Left hindlimb (tissue), 1 donor: Measurements from ENCODE around the gene MBD3.
"Not testable (repeated sequence)": the region's sequence is repeated elsewhere in the genome, so short reads cannot be mapped to it uniquely, and the experiment has no call there.

Source experiments
- DNase-seq: peaks from one replicate; pipeline ENCODE4 v3.0.0-alpha.2; 2018

MBD3 gene

GRCh38 chr19:1568320-1569019 lies 24.2 kb downstream of the MBD3 start, which contains the start of gene MEX3D:
Gene MEX3D (minus strand): TSS chr19:1568325. CDS start chr19:1568058, 267 bp downstream.
- peak; percentile 73 for DNase-seq

DNA sequence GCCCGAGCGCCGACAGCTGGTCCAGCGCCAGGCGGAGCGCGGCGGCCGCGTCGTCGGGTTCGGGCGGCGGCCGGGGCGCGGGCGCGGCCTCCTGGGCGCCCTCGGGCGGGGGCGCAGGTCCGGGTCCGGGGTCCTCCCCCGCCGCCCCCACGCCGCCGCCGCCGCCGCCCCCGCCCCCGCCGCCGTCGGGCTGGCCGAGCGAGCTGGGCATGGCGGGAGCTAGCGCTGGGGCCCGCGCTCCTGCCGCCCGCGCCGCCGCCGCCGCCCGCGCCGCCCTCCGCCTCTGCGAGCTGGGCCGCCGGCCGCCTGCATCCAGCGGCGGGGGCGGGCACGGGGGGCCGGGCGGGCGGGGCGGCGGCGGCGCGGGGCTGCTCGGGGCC lies 24.8 kb downstream of the MBD3 start:
- DNase-seq: no peak

GRCh38 chr19:1567116-1567847 lies 25.4 kb downstream of the MBD3 start:
- DNase-seq: peak; percentile 58

DNA sequence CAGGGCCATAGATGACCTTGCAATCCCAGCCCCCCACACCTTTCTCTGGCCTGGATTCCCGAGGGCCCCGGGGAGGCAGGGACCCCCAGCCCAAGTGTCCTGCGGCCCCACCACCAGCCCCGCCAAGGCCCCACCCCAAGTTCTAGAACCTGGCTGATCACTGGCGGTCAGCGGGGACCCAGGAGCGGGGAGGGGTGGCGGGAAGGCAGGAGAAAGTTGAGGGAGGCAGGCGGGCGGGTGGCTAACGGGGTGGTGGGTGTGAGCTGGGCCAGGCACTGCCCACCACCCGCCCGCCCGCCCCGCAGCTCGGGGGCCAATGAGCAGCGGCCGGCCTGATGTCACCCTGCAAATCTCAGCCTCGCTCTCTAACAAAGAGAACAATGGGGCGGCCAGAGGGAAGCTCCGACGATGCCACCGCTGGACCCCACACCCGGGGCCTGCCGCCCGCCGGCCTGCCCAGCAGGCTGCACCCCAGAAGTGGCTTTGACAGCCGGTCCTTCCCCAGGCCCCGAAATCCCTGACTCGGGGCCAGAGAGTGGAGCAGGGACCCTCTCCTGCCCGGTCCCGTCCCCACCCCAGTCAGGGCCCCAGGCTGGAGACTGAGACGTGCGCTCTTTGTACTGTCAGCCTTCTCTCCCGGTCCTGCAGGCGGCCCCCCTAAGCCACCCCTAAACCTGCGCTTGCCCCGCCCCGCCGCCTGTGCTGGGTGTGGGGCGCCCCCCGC lies 26.1 kb downstream of the MBD3 start:
- DNase-seq: peak; percentile 91

- no peak for DNase-seq
Measured at GRCh38 chr19:1563251-1563650, 29.4 kb downstream of the MBD3 start.

- no peak for DNase-seq
Measured at GRCh38 chr19:1561236-1561842, 31.3 kb downstream of the MBD3 start.

DNA sequence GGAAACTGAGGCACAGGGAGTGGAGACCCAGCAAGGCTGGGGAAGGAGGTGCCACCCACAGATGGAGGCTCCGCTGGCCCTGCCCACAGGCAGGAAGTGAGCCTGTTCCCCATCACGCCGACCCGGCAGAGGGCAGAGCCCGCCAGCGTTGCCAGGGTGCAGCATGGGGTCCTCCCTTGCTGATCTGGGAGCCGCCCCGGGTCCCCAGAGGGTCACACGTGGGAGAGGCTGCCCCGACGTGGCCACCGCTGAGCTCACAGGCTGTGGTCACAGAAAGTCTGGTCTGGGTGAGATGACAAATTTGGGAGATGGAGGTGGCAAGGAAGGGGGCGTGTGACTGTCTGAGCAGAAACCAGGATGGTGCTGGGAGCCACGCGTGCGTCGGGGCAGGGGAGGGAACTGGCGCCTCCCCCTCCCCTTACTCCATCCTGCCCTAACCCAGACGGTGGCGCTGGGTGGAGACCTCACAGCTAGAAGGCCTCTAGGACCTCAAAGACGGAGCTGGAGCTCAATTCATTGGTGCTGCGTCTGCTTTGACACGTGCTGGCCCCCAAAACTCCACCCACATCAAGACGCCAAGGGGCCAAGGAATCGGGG lies 32.3 kb downstream of the MBD3 start:
- DNase-seq: no peak

- DNase-seq: no peak
Measured at GRCh38 chr19:1558552-1558951, 34.1 kb downstream of the MBD3 start.

DNA sequence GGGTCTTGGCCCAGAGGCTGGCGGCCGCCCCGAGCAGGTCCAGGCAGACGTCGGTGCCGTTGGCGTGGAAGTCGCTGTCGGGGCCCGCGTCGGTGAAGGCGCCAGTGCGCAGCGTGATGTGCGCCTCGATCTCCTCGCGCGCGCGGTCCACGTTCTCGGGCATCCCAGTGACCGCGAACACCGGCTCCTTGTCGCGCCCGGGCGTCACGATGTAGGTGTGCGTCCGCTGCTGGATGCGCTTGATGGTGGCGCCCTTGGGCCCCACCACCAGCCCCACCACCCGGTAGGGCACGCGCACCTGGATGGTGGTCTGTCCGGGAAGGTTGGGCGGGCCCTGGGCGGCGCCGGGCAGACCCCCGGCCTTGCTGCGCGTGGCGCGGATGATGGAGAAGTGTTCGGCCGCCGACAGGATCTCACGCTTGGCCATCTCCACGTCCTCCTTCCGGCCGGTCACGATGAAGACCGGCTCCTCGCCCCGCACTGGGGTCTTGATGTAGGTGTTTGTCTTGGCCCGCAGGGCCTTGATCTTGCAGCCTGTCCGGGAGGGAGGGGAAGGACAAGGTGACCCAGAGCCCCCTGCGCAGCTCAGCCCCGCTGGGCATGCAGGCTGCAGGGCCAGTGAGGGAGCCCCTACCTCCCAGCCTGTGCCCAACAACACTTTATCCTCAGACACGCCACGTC lies 36.1 kb downstream of the MBD3 start:
- no peak for DNase-seq

DNA sequence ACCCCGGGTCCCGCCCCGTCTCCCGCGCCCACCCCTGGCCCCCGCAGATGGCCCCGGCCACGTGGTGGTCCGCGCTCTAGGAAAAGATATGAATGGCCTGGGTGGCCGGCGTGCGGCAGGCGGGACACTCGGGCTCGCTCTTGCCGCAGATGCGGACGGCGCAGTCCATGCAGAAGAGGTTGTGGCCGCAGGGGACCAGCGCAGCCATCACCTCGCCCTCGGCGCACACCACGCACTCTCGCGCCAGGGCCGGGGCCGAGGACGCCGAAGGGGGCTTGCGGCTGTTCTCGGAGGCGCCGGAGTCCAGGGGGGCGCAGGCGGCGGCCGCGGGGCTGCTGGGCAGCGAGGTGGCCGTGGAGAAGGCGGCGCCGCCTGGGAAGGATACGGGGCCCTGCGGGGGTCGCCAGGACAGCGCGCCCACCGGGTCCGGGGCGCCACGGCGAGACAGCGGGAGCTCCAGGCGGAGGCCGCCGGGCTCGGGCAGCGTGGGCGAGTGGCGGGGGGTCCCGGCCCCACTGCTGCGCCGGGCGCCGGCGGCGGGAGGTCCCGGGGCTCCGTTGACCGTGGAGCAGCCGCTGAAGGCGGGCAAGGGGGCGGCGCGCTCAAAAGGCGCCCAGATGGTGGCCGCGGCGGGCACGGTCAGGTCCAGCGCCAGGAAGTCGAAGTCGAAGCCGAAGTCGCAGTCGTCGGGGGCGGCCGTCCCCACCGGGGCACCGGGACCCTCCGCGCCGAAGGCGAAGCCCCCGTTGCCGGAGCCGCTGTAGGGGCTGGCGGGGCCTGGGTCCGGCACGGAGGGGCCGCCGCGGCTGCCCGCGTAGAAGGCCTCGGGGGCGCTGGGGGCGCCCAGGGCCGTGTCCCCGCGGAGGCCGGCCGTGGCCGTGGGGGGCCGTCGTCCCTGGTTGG lies 36.9 kb downstream of the MBD3 start:
- DNase-seq: no peak

DNA sequence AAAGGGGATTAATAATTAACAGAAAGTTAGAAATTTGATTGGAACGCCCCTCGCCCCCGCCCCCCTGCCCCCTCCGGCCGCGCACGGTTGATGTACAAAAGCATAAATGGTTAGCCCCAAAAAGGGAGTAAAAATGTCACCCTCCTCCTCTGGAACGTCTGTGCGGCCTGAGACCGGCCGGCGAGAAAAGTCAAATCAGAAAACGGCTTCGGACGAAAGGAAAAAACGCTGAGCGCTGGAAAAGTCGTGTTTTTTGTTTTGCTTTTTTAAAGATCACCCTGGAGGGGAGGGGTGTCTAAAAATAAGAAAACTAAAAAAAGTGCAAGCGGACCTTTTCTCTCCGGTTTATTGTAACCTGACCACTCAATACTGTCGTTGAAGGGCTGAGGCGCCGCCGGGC lies 37.7 kb downstream of the MBD3 start:
- DNase-seq: no peak

DNA sequence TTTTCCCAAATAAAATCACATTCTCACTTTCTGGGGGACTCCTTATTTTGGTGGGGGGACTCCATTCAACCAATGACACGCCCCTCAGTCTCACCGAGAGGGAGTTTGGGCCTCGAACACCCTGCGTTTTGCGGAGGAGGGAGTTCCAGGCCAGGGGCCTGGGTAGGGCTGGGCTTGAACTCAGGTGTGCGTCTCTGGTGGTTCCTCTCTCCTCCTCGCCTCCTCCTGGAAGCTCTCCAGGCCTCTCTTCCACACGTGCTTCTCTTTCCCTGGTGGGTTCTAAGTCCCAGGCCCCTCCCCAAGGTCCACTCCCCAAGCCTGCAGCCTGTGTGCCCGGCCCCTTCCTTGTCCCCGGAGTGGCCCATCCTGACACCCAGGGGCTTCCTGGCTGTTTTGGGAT lies 39.2 kb downstream of the MBD3 start:
- no peak for DNase-seq

- DNase-seq: no peak
Measured at GRCh38 chr19:1551068-1552040, 41.3 kb downstream of the MBD3 start.

DNA sequence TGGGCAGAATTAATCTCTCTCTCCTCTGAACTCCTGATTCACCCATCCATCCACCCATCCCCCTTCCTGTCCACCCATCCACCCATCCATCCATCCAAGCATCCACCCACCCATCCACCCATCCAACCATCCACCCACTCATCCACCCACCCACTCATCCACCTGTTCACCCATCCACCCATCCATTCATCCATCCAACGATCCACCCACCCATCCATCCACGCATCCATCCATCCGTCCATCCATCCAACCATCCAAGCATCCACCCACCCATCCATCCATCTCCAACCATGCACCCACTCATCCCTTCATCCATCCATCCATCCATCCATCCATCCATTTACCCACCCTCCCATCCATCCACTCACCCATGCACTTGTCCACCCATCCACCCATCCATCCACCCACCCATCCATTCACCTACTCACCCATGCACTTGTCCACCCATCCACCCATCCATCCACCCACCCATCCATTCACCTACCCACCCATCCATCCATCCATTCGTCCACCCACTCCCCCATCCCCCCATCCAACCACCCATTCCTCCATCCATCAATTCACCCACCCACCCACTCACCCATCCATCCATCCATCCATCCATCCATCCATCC lies 43.2 kb downstream of the MBD3 start:
- DNase-seq: no peak

DNA sequence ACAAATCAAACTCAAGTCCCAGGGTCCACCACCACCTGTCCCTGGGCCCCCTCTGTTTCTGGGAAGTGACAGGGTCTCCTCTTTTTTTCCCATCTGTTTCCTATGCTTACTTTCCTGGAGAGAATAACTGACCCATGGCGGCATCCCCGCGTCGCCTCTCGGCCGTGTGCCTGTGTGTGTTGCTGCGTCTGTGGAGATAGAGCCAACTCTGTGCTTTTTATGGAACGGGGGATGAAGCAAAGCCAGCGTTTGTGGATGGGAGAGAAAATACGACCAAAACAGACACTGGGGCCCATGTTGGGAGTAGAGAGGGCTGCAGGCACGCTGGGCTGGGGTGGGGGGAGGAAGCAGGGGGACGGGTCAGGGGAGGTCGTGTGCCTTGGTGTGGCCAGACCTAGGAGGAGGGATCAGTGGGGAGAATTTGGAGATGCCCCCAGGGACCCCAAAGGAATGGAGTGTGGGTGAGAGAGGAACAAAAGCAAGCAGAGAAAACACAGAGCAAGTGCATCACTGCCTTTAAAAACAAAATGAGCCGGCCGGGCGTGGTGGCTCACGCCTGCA lies 52.2 kb downstream of the MBD3 start:
- DNase-seq: peak; percentile 71

DNA sequence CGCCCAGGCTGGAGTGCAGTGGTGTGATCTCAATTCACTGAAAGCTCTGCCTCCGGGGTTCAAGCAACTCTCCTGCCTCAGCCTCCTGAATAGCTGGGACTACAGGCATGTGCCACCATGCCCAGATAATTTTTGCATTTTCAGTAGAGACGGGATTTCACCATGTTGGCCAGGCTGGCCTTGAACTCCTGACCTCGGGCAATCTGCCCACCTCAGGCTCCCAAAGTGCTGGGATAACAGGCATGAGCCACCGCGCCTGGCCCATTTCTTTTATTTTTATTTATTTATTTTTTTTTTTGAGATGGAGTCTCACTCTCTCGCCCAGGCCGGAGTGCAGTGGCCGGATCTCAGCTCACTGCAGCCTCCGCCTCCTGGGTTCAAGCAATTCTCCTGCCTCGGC lies 52.9 kb downstream of the MBD3 start:
- DNase-seq: not testable (repeated sequence)

DNA sequence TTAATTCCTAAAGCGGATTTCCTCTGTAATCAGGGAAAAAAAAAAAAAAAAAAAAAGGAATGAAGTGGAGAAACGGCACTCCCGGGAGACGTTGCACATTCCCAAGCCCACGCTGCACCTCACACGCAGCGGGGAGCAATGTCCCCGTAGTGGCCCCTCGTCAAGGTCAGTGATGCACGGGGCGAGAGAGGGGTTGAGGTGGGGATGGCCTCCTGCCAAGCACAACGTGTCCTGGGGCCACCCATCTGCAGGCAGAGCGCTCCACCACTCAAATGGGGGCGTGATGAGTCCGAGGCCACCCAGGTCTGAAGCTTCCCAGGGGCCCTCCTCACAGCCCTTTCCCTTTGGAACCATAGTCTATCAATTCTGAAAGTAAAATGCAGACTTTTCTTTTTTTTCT lies 53.7 kb downstream of the MBD3 start:
- no peak for DNase-seq

GRCh38 chr19:1535699-1536098 lies 57.0 kb downstream of the MBD3 start:
- DNase-seq: not testable (repeated sequence)

DNA sequence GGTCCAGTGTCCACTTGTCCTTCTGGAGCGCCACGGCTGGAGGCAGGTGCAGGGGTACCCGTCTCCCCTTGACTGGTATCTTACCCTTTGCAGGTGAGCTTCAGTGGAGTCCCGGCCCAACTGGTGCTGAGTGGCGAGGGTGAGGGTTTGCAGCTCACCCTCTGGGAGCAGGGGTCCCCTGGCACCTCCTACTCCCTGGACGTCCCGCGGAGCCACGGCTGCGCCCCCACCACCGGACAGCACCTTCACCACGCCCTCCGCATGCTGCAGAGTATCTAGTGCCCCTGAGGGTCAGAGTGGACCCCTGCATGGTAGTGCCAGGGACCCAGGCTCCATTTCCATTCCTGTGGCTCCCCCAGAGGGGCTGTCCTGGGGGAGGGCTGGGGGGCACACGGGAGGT lies 57.7 kb downstream of the MBD3 start:
- DNase-seq: no peak
